HepG2 (cell line): ENCODE data around the gene PRSS1. TPM values are rescaled to one million over a fixed set of nuclear protein-coding genes. Genes with fewer than 3 reads are reported as not detected.

Source experiments
- ATAC-seq: fragments of 200-7000 bp; cut with Tn5 transposase; 3 replicates; pipeline ENCODE4 v1.9.1; 2020; ENCODE audit warnings: mild to moderate bottlenecking, moderate library complexity
- BruUV-seq: library from RNA; stranded (reverse); fragments of 400-500 nt; replicated peaks from 2 replicates; lab custom pipeline; 2021; lab: Mats Ljungman, UMichigan
- CTCF ChIA-PET: fragments of 300-600 bp; formaldehyde crosslinking; extraction: SDS; loops from one replicate; lab custom pipeline; 2021; ENCODE audit warnings: low total read pairs, inconsistent platforms, low intra/inter-chr PET ratio; lab: Yijun Ruan, JAX
- POLR2A ChIA-PET: fragments of 350-600 bp; sonication (Branson Sonifier 250); formaldehyde crosslinking; loops from one replicate; lab custom pipeline; 2020; ENCODE audit warnings: antibody characterized with exemption, inconsistent platforms; lab: Yijun Ruan, JAX
- DNase-seq: peaks from one replicate; pipeline ENCODE4 v3.0.0-alpha.2; 2015; ENCODE audit warnings: low spot score
- FAIRE-seq: peaks from 3 replicates; lab custom pipeline; 2011; peaks lifted over from hg19 to GRCh38; lab: Jason Lieb, UNC
- H2AFZ ChIP-seq: one replicate; pipeline ENCODE4 v1.6.1; 2011; ENCODE audit warnings: low read length, inconsistent platforms
- H3K27ac ChIP-seq: fragments of 300-600 bp; 3 replicates; pipeline ENCODE4 v1.8.0; 2011; ENCODE audit warnings: mixed run types, mild to moderate bottlenecking, mixed read lengths, low read length, inconsistent platforms; ENCODE audit not compliant: insufficient read depth; ENCODE audit errors: extremely low read length
- H3K27me3 ChIP-seq, 2 experiments: fragments of 200-600 bp in 1 of 2; 2 replicates in 1 of 2; 3 replicates in 1 of 2; pipeline versions ENCODE4 v1.6.0 to v1.8.0; 2011; ENCODE audit warnings: low read length in 2 of 2, mild to moderate bottlenecking in 2 of 2, moderate library complexity in 2 of 2, inconsistent platforms in 1 of 2; ENCODE audit not compliant: insufficient read depth in 2 of 2, control insufficient read depth in 1 of 2
- H3K36me3 ChIP-seq, 2 experiments: fragments of 200-600 bp in 1 of 2; replicated peaks in 1 of 2; 2 replicates in 1 of 2; 3 replicates in 1 of 2; pipeline versions ENCODE4 v1.5.1 to v1.8.0; 2011; ENCODE audit warnings: low read length in 2 of 2, inconsistent platforms in 1 of 2; ENCODE audit not compliant: insufficient read depth in 2 of 2, control insufficient read depth in 1 of 2
- H3K4me1 ChIP-seq: 2 replicates; pipeline ENCODE4 v1.5.1; 2012; ENCODE audit warnings: low read length, inconsistent platforms; ENCODE audit not compliant: insufficient read depth
- H3K4me2 ChIP-seq: 2 replicates; pipeline ENCODE4 v1.6.0; 2011; ENCODE audit warnings: low read depth, low read length, inconsistent platforms
- H3K4me3 ChIP-seq, 3 experiments: fragments of 200-600 bp in 1 of 3; sonication (generic), shearing (Covaris generic) in 1 of 3; replicated peaks in 1 of 3; 2 replicates each; pipeline ENCODE4 v1.5.1; 2011 to 2016; ENCODE audit warnings: low read length in 3 of 3, inconsistent platforms in 2 of 3, low read depth in 2 of 3, mild to moderate bottlenecking in 2 of 3, control low read depth in 1 of 3, mixed read lengths in 1 of 3; ENCODE audit not compliant: insufficient read depth in 1 of 3
- H3K79me2 ChIP-seq: one replicate; pipeline ENCODE4 v1.6.1; 2011; ENCODE audit warnings: low read length, inconsistent platforms; ENCODE audit not compliant: insufficient read depth
- H3K9ac ChIP-seq: 2 replicates; pipeline ENCODE4 v1.6.0; 2011; ENCODE audit warnings: mild to moderate bottlenecking, low read depth, low read length, inconsistent platforms; ENCODE audit not compliant: insufficient read depth
- H3K9me3 ChIP-seq: 2 replicates; pipeline ENCODE4 v1.5.1; 2012; ENCODE audit warnings: mild to moderate bottlenecking, low read length
- H4K20me1 ChIP-seq: 2 replicates; pipeline ENCODE4 v1.6.0; 2011; ENCODE audit warnings: inconsistent platforms, mild to moderate bottlenecking, low read length, moderate library complexity; ENCODE audit not compliant: insufficient read depth
- CAMTA2 ChIP-seq: sonication (generic); formaldehyde crosslinking; IDR thresholded peaks from 2 replicates; pipeline ENCODE4 v1.4.0; 2020; ENCODE audit warnings: mild to moderate bottlenecking, missing genetic modification reagents, borderline replicate concordance
- CBX1 ChIP-seq: IDR thresholded peaks from one replicate; pipeline ENCODE4 v1.6.1; 2016; ENCODE audit warnings: antibody characterized with exemption, low read depth
- HNF4G ChIP-seq, 2 experiments: sonication (generic) in 1 of 2; formaldehyde crosslinking in 1 of 2; IDR thresholded peaks; 2 replicates each; pipeline versions ENCODE4 v1.4.0 to v1.6.1; 2011 to 2020; ENCODE audit warnings: borderline replicate concordance in 2 of 2, low read depth in 2 of 2, mild to moderate bottlenecking in 2 of 2, low read length in 1 of 2, missing genetic modification reagents in 1 of 2, moderate library complexity in 1 of 2
- MLLT10 ChIP-seq: sonication (generic); formaldehyde crosslinking; IDR thresholded peaks from 2 replicates; pipeline ENCODE4 v1.4.0; 2020; ENCODE audit warnings: missing genetic modification reagents
- PAXIP1 ChIP-seq: sonication (generic); formaldehyde crosslinking; conservative IDR thresholded peaks from 2 replicates; pipeline ENCODE4 v1.4.0; 2020; ENCODE audit warnings: mild to moderate bottlenecking, missing genetic modification reagents, moderate library complexity
- TP53 ChIP-seq: sonication (generic); formaldehyde crosslinking; conservative IDR thresholded peaks from 2 replicates; pipeline ENCODE4 v1.4.0; 2020; ENCODE audit warnings: missing genetic modification reagents
- ZHX2 ChIP-seq, 2 experiments: sonication (generic) in 1 of 2; formaldehyde crosslinking in 1 of 2; IDR thresholded peaks; 2 replicates each; pipeline versions ENCODE4 v1.6.1 to v1.9.0; 2014 to 2022; ENCODE audit warnings: antibody characterized with exemption in 1 of 2, borderline replicate concordance in 1 of 2, inconsistent platforms in 1 of 2, low read depth in 1 of 2, missing genetic modification reagents in 1 of 2
- ZMYM3 ChIP-seq: sonication (generic); formaldehyde crosslinking; IDR thresholded peaks from 2 replicates; pipeline ENCODE4 v1.5.1; 2020; ENCODE audit warnings: mild to moderate bottlenecking, missing genetic modification reagents
- ZNF557 ChIP-seq: sonication (generic); formaldehyde crosslinking; IDR thresholded peaks from 2 replicates; pipeline ENCODE4 v1.4.0; 2020; ENCODE audit warnings: missing genetic modification reagents
- ZNF652 ChIP-seq: IDR thresholded peaks from 2 replicates; pipeline ENCODE4 v1.6.1; 2016; ENCODE audit warnings: low read depth, borderline replicate concordance
- ZNF674 ChIP-seq: sonication (generic); formaldehyde crosslinking; IDR thresholded peaks from 2 replicates; pipeline ENCODE4 v1.5.0; 2020; ENCODE audit warnings: low read depth, mild to moderate bottlenecking, missing genetic modification reagents
- ZNF747 ChIP-seq: sonication (generic); formaldehyde crosslinking; IDR thresholded peaks from 2 replicates; pipeline ENCODE4 v1.8.1; 2023; ENCODE audit warnings: missing genetic modification reagents, mild to moderate bottlenecking, borderline replicate concordance
- WGBS: methylation state at CpG from one replicate; pipeline ENCODE4 v1.1.6; 2017; ENCODE audit warnings: low lambda C conversion rate; 5-methylcytosine and 5-hydroxymethylcytosine counted together
- in situ Hi-C: cut with HindIII; loops from 2 replicates; pipeline ENCODE4 v1.10.0; 2017; ENCODE audit warnings: low pct_unique_long_range_greater_than_20kb; ENCODE audit not compliant: extremely low pct_ligation_motif_present
- intact Hi-C: fragments of 100-400 bp; cut with micrococcal nuclease; formaldehyde crosslinking; loops from one replicate; pipeline ENCODE4 v1.10.0; 2022; ENCODE audit not compliant: unreplicated experiment
- polyA plus RNA-seq, 8 experiments: library from polyadenylated mRNA; depleted of rRNA in 3 of 8; stranded (reverse) in 7 of 8; unstranded in 1 of 8; fragments of >200 nt; fragmentation: Illumina TruSeq in 4 of 8; extraction: Trizol in 4 of 8; gene quantifications; 2 replicates each; pipeline versions ENCODE4 v1.2.1 to v1.2.3, GENCODE V29; 2011 to 2016; ENCODE audit warnings: low read depth in 4 of 8, missing spikeins in 1 of 8, mixed read lengths in 1 of 8; ENCODE audit not compliant: insufficient read depth in 1 of 8
- total RNA-seq, 5 experiments: library from RNA; depleted of rRNA; stranded (reverse); fragments of >200 nt; fragmentation: Illumina TruSeq; extraction: Trizol; gene quantifications; 2 replicates each; pipeline ENCODE4 v1.2.3, GENCODE V29; 2016; ENCODE audit warnings: low read depth in 1 of 5
- TF ChIP-seq, protein P1 (sequence below): sonication (generic); formaldehyde crosslinking; IDR thresholded peaks from 2 replicates; pipeline ENCODE4 v1.5.1; 2020; ENCODE audit warnings: mild to moderate bottlenecking, missing genetic modification reagents, moderate library complexity

The PRSS1 gene
- total and polyA plus RNA-seq, 2 of the 13 experiments (the other 11 are each of a cell fraction or from before 2014, with no cell fraction given), result not detected

DNA sequence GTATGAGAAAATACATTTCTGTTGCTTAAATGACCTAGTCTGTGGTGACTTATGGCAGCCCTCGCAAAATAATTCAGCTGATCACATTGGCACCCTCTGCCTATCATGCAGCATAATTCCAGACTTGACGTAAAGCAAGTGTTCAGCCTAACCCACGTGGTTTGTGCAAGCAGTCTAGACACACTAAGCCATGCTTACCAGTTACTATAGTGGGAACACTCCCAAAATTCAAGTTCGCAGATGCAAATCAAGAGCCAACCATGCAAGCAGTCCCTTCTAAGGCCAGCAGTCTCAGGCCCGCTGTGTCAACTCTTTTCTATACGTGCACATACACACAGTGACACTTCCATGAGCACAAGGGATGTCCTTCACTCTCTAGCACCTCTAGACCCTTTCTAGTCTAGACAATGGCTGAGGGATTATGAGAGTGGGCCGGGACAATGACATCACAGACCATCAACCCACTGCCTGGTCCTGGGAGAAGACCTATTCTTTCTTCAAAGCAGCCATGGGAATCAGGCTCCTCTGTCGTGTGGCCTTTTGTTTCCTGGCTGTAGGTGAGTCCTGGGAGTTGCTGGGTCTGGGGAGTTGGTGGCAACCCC is 29.0 kb upstream of the PRSS1 start:
- Histone ChIP-seq H3K4me1 (no peaks in the 10 kb centered on the region), H3K9me3 (no peaks in the 10 kb centered on the region), H3K36me3 (no peaks in the 10 kb centered on the region), H2AFZ (no peak overlapping the region), H3K4me2 (no peak overlapping the region), H3K79me2 (no peaks in the 10 kb centered on the region), H3K4me3 (no peak overlapping the region), H3K27me3 (peaks cover 0 to 20% of the 10 kb centered on the region in 2 experiments; a peak in 1 of 5 replicates), H4K20me1 (no peaks in the 10 kb centered on the region), H3K9ac (no peak overlapping the region), H3K27ac (no peak overlapping the region)
- WGBS, result 11% methylated on average over 8 of the region's 8 CpGs
- in situ Hi-C loops (no loop called here), intact Hi-C loops (no loop called here)
- BruUV-seq, result no TSS peak
- FAIRE-seq (no peak), DNase-seq (no peak), ATAC-seq (no peak)
- CTCF ChIA-PET, result no interaction called here
- POLR2A ChIA-PET, result no interaction called here
- no peak for TF ChIP-seq ZNF747 (CRISPR knock-in tag)
- no peak for TF ChIP-seq ZHX2 (IDR thresholded peaks at IDR 0.05; ENCODE audit: low read depth)
- no peak for TF ChIP-seq ZHX2 (CRISPR knock-in tag; IDR thresholded peaks at IDR 0.05; ENCODE audit: borderline replicate concordance)
- no peak for TF ChIP-seq PAXIP1
- no peak for TF ChIP-seq ZNF557 (CRISPR knock-in tag)
- TF ChIP-seq, protein P1, sequence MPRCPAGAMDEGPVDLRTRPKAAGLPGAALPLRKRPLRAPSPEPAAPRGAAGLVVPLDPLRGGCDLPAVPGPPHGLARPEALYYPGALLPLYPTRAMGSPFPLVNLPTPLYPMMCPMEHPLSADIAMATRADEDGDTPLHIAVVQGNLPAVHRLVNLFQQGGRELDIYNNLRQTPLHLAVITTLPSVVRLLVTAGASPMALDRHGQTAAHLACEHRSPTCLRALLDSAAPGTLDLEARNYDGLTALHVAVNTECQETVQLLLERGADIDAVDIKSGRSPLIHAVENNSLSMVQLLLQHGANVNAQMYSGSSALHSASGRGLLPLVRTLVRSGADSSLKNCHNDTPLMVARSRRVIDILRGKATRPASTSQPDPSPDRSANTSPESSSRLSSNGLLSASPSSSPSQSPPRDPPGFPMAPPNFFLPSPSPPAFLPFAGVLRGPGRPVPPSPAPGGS (CRISPR knock-in tag), result no peak
- no peak for TF ChIP-seq ZNF652 (CRISPR knock-in tag)
- no peak for TF ChIP-seq ZNF674 (CRISPR knock-in tag)
- TF ChIP-seq MLLT10 (CRISPR knock-in tag), result no peak
- no peak for TF ChIP-seq CAMTA2 (CRISPR knock-in tag)
- TF ChIP-seq TP53 (CRISPR knock-in tag), result no peak
- TF ChIP-seq CBX1, result no peak
- TF ChIP-seq HNF4G (IDR thresholded peaks at IDR 0.05; ENCODE audit: borderline replicate concordance, low read depth, low read length), result no peak
- no peak for TF ChIP-seq HNF4G (CRISPR knock-in tag; IDR thresholded peaks at IDR 0.05; ENCODE audit: borderline replicate concordance, low read depth)
- no peak for TF ChIP-seq ZMYM3
